ENCODE results near the gene ZP1. TPM values are rescaled to one million over a fixed set of nuclear protein-coding genes. Genes with fewer than 3 reads are reported as not detected.

ZP1 gene
- total RNA-seq, 1 experiment from 2014 or later = not detected

DNA sequence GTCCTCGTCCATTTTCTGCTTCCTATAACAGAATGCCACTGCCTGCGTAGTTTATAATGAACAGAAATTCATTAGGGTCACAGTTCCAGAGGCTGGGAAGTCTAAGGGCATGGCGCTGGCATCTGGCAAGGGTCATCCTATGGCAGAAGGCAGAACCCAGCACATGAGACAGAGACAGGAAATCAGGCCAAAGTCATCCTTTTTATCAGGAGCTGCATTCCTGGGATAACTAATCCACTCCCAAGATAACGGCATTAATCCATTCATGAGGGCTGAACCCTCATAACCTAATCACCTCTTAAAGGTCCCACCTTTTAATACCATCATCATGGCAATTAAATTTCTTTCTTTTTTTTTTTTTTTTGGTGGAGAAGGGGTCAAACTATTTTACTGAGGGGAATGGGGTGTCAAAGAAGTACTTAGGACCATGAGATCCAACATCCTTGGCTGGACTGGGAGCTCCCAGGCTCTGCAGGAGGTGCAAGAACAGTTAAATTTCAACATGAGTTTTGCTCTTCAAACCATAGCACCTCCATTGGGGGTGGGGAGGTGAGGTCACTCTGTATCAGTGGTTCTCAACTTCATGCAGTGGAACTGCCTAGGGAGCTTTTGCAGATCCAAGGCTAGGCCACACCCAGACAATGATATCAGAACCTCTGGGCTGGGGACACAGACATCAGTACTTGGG lies 51.1 kb downstream of the ZP1 start:
- in situ Hi-C loops (cut with HindIII; ENCODE audit: low sequenced_read_pairs) = no loop called here
- no peak for DNase-seq (ENCODE audit: low spot score)

DNA sequence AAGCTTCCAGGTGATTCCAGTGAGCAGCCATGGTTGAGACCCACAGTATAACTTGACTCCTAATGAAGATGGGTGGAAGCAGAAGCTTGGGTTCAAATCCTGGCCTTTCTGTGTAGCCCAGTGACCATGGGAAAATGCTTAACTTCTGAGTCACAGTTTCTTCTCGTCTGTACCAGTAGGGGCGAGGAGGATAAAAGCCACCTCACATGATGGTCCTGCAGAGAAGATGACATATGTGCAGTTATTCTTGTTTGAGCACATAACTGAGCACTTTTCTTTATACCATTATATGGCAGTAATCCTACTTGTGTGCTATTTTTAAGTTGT lies 51.6 kb downstream of the ZP1 start:
- DNase-seq (ENCODE audit: low spot score) = no peak
- in situ Hi-C loops (cut with HindIII; ENCODE audit: low sequenced_read_pairs) = no loop called here

DNA sequence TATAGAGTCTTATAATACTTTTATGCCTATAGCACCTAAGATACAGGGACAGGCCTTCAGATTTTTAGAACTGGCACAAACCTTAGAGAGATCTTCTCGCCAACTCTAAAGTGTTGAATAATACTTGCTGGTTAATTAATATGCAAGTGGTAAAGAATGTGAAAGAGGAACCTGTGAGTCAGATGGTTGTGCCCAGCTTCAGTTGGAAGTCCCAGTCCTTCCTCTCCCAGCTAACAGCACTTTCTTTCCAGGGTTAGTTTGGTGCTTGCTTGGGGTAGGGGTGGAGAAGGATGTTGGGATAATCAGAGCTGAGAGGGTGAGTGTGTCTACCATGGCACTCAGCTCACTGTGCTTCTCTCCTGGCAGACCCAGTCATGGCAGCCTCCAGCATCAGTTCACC lies 52.0 kb downstream of the ZP1 start:
- DNase-seq (ENCODE audit: low spot score) = no peak
- in situ Hi-C loops (cut with HindIII; ENCODE audit: low sequenced_read_pairs) = no loop called here

DNA sequence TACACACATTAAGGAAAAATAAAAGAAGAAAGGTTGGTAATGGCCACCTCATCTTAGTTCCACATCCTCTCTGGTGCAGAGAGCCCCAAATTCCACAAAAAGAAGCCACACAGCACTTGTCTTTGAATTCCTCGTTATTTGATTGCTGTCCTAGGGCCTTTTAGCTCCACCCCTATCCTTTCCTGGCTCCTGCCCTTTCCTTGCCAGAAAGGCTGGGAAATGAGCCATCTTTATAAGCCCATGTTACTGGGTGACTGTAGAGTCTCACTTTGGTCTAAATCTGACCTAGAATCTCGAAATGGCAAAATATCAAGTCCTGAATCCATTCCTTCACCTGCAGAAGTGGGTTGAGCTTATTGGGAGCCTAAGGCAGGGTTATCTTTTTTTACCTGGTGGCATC lies 52.6 kb downstream of the ZP1 start:
- peak; percentile 89 for DNase-seq (ENCODE audit: low spot score)
- in situ Hi-C loops (cut with HindIII; ENCODE audit: low sequenced_read_pairs) = no loop called here

DNA sequence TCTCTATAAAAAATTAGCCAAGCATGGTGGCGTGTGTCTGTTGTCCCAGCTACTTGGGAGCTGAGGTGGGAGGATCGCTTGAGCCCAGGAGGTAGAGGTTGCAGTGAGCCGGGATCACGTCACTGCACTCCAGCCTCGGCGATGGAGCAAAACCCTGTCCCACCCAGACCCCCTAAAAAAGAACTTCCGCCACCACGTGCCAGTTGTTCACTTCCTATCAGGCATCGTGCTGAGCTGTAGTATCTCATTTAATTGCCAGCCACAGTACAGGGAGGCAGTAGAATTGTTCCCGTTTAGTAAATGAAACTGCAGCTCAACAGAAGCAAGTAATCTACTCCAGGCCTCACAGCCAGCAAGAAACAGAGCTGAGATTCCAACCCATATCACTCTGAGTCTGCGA lies 53.9 kb downstream of the ZP1 start:
- in situ Hi-C loops (cut with HindIII; ENCODE audit: low sequenced_read_pairs) = no loop called here
- no peak for DNase-seq (ENCODE audit: low spot score)

DNA sequence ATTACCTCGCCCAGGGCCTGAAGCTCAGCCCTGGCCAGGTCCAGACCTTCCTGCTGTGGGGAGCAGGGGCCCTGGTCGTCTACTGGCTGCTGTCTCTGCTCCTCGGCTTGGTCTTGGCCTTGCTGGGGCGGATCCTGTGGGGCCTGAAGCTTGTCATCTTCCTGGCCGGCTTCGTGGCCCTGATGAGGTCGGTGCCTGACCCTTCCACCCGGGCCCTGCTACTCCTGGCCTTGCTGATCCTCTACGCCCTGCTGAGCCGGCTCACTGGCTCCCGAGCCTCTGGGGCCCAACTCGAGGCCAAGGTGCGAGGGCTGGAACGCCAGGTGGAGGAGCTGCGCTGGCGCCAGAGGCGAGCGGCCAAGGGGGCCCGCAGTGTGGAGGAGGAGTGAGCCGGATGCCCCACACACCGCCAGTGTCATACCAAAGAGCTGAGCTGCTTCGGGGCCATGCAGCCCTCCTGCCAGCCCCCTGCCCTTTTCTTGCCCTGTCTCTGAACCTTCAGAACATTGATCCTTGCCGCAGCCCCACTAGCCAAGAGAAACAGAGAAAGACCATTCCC lies 54.5 kb downstream of the ZP1 start:
- DNase-seq (ENCODE audit: low spot score) = no peak
- in situ Hi-C loops (cut with HindIII; ENCODE audit: low sequenced_read_pairs) = no loop called here

DNA sequence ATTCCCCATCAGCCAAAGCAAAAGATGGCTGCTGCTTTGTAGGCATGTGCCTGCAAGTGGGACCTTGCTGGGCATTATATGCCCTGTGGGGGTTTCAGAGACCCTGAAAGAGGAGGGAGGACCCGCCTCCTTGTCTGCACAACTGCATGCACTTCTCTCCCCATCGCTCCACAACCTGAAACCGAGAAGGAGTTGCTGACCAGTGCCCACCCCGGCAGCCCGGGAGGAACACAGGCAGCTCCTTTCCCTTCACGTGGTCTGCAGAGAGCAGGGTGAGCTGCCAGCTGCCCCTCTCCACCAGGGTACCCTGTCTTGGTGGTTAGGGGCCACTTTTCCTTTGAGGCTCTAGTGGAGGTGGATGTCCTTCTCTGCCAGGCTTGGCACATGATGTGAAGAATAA lies 55.6 kb downstream of the ZP1 start:
- in situ Hi-C loops (cut with HindIII; ENCODE audit: low sequenced_read_pairs) = no loop called here
- no peak for DNase-seq (ENCODE audit: low spot score)

DNA sequence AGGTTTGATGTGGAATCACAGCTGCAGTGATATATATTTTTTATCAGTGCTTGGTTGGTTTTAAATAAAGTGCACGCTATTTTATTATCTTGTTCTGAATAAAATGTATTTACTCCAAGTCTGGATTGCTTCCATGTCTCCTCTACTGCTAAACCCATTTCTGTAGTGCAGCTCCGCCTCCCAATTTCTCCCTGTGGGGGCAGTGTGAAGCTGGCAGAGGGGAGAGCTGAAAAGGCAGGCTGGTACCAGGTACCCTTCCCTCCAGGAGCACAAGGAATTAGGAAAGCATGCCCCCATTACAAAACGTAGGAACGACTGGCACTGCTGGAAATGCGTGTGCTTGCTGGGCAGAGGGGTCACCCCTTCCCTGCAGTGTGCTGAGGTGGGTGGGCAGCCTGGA lies 56.0 kb downstream of the ZP1 start:
- in situ Hi-C loops (cut with HindIII; ENCODE audit: low sequenced_read_pairs) = no loop called here
- peak; percentile 60 for DNase-seq (ENCODE audit: low spot score)

DNA sequence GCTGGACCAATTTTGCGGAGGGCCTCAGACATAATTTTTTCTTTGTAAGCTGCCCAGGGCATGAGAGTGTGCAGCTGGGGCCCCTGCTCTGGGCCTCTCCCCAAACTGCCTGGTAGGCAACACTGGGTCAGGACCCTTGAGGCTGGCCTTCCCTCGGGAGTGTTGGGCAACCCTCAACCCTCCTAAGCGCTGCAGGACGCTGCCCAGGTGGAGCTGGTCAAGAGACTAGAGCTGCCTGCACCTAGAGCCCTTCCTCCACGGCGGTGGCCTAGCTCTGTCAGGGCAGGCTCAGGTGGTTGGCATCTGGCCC lies 56.4 kb downstream of the ZP1 start:
- no peak for DNase-seq (ENCODE audit: low spot score)
- in situ Hi-C loops (cut with HindIII; ENCODE audit: low sequenced_read_pairs) = no loop called here

DNA sequence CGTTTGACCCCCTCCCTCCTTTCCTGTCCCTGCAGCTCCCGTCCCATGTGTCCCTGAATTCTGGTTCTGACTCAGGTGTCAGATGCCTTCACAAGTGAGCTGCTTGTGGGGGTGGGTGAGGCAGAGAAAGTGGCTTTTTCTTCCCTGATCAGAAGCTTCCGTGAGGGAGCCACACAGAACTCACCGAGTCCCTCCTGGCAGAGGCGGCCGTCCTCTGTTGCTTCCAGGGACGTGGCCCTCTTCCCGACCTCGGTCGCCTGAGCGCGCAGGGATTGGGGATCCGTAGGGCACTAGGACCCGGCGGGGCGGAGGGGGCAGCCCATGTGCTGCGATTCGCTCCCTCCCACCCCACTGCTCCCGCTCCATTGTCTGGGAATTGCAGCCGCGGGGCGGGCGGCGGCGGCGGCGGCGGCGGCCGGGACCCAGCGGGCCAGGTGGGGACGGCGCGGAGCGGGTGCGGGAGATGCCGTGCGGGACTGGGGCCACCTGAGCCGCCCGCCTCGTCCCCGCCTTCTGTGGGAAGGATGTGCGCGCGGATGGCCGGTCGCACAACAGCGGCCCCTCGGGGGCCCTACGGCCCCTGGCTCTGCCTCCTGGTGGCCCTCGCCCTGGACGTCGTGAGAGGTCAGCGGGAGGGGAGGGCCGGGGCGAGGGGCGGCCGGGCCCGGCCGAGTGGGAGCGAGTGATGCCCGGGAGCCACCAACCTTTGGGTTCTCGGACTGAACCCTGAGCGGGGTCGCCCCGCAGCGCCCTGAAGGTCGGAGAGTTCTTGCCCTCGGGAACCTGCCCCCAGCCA lies 57.0 kb downstream of the ZP1 start, which contains the start of gene TMEM132A:
Gene TMEM132A (plus strand): TSS at position 351 of the 796 bp plus-strand sequence. CDS start 174 bp downstream, at position 525.
- DNase-seq (ENCODE audit: low spot score) = peak; percentile 90
- in situ Hi-C loops (cut with HindIII; ENCODE audit: low sequenced_read_pairs) = no loop called here

Other genes with a start within 250 kb of the ZP1 start
- not detected in 2 replicates for gene MS4A8, start 167.9 kb upstream of the ZP1 start, total RNA-seq (2014; rRNA removed; shearing (Covaris generic))
- not detected in 2 replicates for gene MS4A18, start 142.8 kb upstream of the ZP1 start, total RNA-seq (2014; rRNA removed; shearing (Covaris generic))
- gene MS4A15, start 110.7 kb upstream of the ZP1 start, total RNA-seq (2014; rRNA removed; shearing (Covaris generic)) = not detected in 2 replicates
- gene MS4A10, start 82.2 kb upstream of the ZP1 start, total RNA-seq (2014; rRNA removed; shearing (Covaris generic)) = not detected in 2 replicates
- gene CCDC86, start 25.4 kb upstream of the ZP1 start, total RNA-seq (2014; rRNA removed; shearing (Covaris generic)) = 16.3 and 23.5 TPM in 2 replicates
- not detected in 2 replicates for gene PTGDR2, start 11.6 kb upstream of the ZP1 start, total RNA-seq (2014; rRNA removed; shearing (Covaris generic))
- gene PRPF19, start 39.0 kb downstream of the ZP1 start, total RNA-seq (2014; rRNA removed; shearing (Covaris generic)) = 121 and 165 TPM in 2 replicates
- gene TMEM109, start 46.6 kb downstream of the ZP1 start, total RNA-seq (2014; rRNA removed; shearing (Covaris generic)) = 13.5 and 13.7 TPM in 2 replicates
- 51.7 and 53.5 TPM in 2 replicates for gene TMEM132A, start 56.9 kb downstream of the ZP1 start, total RNA-seq (2014; rRNA removed; shearing (Covaris generic))
- 0.55 TPM in 1 of 2 replicates, not detected in the other for gene SLC15A3, start 84.6 kb downstream of the ZP1 start, total RNA-seq (2014; rRNA removed; shearing (Covaris generic))
- not detected in 2 replicates for gene CD6, start 104.1 kb downstream of the ZP1 start, total RNA-seq (2014; rRNA removed; shearing (Covaris generic))
- gene CD5, start 234.9 kb downstream of the ZP1 start, total RNA-seq (2014; rRNA removed; shearing (Covaris generic)) = 0.06 TPM in 1 of 2 replicates, not detected in the other